ENCODE results near the gene CNTNAP2.

DNA sequence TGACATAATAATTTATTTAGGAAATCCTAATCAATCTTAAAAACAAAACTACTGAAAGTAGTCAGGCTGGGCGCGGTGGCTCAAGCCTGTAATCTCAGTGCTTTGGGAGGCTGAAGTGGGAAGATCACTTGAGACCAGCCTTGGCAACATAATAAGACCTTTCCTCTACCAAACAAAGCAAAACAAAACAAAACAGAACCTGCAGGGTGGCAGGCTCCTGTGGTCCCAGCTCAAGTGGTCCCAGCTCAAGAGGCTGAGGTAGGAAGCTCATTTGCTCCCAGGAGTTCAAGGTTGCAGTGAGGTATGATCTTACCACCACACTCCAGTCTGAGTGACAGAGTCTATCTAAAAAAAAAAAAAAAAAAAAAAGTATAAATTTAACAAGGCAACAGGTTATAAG is 748.0 kb downstream of the CNTNAP2 start:
- TF ChIP-seq GATA2 (IDR thresholded peaks at IDR 0.05; ENCODE audit: low read depth, low read length) (no peak), GATA3 (IDR thresholded peaks at IDR 0.05; ENCODE audit: low read depth, low read length) (no peak)
